OCI-M2 (cell line): ENCODE measurements around the gene PLEKHM3.
"Not testable (repeated sequence)": the region's sequence is repeated elsewhere in the genome, so short reads cannot be mapped to it uniquely, and the experiment has no call there.

ENCODE experiments used
- DNase-seq: peaks from one replicate; lab custom pipeline; 2025; ENCODE audit not compliant: unreplicated experiment; lab: John Stamatoyannopoulos, UW

Gene PLEKHM3

DNA sequence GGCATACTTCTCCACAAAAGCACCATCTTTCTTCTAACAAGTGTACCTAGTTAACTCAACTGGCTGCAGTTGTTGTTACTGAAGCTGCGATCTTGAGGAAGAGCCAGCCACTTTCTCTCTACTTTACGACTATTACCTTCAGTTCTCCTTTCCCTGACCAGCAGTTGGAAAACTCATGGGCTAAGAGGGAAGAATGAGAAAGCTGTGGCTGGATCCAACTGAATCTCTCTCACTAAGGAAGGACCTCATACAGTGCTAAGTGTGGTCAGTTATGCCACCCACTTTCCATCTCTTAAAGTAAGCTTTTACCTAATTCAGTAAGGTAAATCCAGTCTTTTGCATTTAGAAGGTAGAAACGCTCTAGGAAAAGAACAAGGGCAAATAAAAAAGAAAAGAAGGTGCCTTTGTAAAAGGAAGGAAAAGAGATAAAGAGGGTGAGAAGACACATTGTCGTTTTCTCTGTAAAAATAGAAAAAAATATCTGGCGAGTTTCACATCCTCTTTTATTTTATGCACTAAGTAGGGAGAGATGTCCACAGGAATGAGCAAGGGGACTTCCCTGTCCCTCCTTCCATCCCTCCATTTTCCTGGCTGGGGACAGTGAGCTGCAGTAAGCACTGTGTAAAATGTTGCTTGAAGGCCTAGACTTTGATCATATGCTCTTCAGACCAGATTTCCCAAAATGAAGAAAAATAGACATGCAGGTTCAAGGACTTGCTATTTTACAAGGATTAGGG, 73.4 kb downstream of the PLEKHM3 start:
- DNase-seq: no peak

GRCh38 chr2:207950761-207951114, 74.6 kb downstream of the PLEKHM3 start:
- no peak for DNase-seq

GRCh38 chr2:207950063-207950760, 75.1 kb downstream of the PLEKHM3 start:
- DNase-seq: no peak

GRCh38 chr2:207949245-207949644, 76.1 kb downstream of the PLEKHM3 start:
- DNase-seq: not testable (repeated sequence)

GRCh38 chr2:207944979-207945600, 80.2 kb downstream of the PLEKHM3 start:
- no peak for DNase-seq

GRCh38 chr2:207944334-207944733, 81.0 kb downstream of the PLEKHM3 start:
- DNase-seq: no peak

DNA sequence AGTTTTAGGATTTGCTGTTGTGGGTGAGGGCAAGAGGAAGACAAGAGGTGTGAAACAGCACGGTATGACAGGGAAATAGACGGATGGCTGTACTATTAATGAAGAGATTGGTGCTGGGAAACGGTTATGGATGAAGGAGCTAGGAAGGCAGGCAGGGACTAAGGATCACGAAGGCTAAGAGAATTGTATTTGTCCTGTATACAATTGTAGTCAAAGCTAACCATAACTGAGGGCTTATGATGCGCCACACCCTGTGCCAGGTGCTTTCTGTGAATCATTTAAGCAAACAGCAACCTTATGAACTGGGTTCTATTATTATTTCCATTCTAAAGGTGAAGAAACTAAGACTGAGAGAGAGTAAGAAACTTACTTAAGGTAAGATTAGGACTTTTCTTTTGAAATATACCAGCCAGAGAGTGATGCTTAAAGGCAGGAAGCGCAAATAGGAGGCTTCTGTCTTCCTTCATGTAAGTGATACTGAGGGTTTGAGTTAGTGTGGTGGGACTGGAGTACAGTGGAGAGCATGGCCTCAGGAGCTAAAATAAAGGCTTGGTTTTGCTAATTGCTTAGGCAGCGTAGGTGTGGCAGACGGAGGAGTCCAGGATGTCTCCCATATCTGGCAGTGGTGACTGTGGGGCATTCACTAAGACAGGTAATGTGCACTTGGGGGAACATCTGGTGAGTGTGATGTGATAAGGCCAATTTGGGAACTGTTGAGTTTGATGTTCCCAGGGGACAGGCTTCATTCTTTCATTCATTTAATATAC, 85.8 kb downstream of the PLEKHM3 start:
- no peak for DNase-seq

DNA sequence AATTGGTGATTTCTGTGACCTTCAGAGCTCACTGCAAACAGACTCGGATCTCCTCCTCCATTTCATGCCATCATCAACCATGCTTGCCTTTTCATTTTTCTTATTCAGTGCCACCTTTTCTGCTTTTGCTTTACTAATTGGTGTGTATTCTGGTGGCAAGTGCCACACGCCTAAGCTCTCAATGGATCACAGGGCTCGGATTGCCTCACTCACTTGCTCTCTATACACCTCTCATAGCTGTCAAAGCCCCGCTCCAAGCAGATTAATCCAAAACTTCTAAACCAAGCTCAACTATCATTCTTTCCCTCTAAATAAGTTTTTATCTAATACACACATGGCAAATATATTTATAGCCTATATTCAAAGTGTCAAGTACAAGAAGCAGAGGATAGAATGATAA, 86.4 kb downstream of the PLEKHM3 start:
- DNase-seq: no peak

GRCh38 chr2:207938415-207938814, 86.9 kb downstream of the PLEKHM3 start:
- DNase-seq: no peak

DNA sequence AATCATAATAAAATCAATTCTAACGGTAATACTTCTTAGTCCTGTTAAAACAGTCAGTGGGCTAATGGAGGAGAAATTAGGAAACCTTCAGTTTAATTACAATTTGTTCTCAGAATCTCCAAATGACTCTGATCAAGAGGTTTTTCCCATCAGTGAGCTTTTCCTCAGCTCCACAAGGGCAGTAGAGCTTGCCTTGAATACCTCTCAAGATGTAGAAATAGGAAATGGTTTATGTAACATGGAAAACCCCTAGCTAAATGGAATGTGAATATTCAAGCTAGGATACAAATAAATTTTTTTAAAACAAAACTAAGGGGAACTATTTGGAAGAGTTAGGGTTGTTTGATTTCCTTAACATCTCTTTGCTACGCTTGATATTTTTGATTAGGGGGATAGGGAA, 87.5 kb downstream of the PLEKHM3 start:
- DNase-seq: no peak

DNA sequence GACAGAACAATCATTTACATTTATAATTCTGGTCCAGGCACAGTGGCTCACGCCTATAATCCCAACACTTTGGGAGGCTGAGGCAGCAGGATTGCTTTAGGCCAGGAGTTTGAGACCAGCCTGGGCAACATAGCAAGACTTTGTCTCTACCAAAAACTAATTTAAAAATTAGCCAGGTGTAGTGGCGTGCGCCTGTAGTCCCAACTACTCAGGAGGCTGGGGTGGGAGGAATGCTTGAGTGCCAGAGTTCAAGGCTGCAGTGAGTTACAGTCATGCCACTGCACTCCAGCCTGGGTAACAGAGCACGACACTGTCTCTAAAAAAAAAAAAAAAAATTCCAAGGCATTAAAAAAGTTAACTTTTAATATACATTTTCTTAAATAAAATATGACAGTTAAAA, 88.1 kb downstream of the PLEKHM3 start:
- DNase-seq: no peak

GRCh38 chr2:207936380-207936779, 88.9 kb downstream of the PLEKHM3 start:
- no peak for DNase-seq

DNA sequence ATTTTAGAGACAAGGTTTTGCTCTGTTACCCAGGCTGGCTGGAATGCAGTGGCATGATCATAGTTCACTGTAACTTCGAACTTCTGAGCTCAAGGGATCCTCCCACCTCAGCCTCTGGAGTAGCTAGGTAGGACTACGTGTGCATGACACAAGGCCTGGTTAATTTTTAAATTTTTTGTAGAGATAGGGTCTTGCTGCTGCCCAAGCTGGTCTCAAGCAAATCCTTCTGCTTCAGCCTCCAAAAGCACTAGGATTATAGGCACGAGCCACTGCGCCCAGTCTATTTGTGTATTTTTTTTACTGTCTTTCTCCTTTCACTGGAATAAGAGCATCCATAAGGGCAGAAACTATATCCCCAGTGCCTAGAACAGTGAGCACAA, 89.3 kb downstream of the PLEKHM3 start:
- DNase-seq: no peak

DNA sequence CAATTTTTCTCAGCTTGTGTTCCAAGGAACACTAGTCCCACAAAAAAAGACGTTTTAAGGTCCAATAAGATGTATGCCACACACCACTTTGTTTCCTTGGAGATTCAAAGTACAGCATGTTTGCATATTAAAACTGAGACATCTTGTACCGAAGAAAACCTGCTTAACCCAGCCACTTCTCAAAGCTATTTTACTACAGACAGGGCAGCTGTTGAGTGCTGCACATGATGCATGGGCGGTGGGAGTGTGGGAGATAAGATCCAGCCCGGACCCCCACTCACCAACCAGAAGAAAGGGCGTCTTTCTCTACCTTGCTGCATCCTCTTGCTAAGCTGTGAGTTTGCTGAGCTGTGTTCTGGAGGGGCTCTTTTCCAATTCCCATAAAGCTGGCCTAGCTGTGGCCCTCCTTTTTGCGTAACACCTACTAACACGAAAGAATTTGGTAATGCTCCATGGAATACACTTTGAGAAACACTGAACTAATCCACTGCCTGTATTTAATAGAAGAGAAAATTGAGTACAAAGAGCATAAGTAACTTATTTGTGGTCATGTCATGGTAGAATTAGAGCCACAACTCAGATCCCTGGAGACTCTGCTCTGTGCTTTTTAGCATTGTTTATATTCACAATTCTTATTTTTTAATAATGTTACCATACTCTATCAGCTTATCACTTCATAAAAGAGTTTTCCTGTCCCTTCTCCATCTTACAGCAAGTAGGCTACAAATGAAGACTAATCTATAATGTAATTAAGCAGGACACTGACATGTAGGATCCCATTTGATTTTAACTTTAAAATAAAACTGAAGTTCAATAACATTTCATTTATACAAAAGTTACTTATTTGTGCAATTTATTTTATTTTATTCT, 90.0 kb downstream of the PLEKHM3 start:
- DNase-seq: no peak

- no peak for DNase-seq
Measured at GRCh38 chr2:207934720-207935119, 90.6 kb downstream of the PLEKHM3 start.

DNA sequence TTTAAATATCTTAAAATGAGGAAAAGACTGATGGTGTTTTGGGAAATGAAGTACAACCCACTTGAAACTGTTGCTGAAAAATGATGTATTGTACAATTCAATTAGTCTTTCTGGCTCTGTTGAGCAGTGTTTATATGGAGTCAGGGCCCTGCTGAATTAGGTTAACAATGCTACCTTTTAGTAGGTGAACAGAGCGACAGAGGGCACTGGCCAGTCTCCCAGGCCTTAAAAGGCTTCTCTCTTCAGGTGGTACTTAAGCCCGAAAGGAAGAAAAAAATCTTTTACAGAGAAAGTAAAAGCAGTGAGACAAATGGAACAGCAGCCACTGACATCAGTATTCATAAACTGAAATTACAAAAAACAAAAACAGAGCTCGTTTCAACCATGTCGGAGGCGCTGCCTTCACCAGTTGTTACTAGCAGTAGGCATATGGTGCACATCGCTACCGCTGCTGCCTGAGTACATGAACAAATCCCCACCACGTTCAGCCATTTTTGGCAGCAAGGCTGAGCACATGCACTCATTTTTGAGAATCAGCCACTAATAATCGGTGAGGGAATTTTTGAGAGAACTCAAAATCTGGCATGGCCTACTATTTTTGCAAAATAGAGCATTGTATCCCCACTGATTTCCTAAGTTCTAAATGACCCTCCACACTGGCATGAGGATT, 91.8 kb downstream of the PLEKHM3 start:
- no peak for DNase-seq

GRCh38 chr2:207932106-207932505, 93.2 kb downstream of the PLEKHM3 start:
- no peak for DNase-seq

GRCh38 chr2:207930747-207931146, 94.6 kb downstream of the PLEKHM3 start:
- no peak for DNase-seq

DNA sequence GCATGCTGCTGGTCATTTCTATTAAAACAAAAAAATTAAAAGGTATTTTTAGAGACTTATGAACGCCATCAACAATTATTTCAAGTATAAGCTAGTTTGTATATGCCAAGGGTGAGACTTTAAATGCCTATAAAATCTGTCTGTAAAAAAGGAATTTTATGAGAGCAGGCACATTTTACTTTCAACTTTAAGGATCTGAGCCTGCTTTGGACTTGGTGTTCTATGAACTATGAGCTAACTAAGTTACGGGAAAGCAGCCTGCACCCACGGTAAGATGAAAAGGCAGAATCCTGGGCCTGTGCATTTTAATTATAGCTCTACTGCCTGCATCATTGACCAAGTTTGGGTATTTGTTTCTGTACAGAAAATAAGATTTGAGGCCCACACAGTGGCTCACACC, 95.4 kb downstream of the PLEKHM3 start:
- DNase-seq: no peak

GRCh38 chr2:207928079-207928478, 97.2 kb downstream of the PLEKHM3 start:
- DNase-seq: no peak
